Activated CD4-positive, CD25-positive, alpha-beta regulatory T cell treated with anti-CD3 and anti-CD28 coated beads, Interleukin-2, amount 50 U/mL, for 72 hours (primary cell): ENCODE measurements around the gene TIPARP.

Experiments
- DNase-seq: peaks from one replicate; pipeline ENCODE4 v3.0.0; 2021

Gene TIPARP

GRCh38 chr3:156747046-156747445 lies 72.7 kb downstream of the TIPARP start:
- DNase-seq = no peak

- no peak for DNase-seq
Observed at GRCh38 chr3:156749244-156749643, 74.9 kb downstream of the TIPARP start.

GRCh38 chr3:156750191-156750873 lies 75.9 kb downstream of the TIPARP start:
- no peak for DNase-seq

GRCh38 chr3:156750874-156751245 lies 76.5 kb downstream of the TIPARP start:
- DNase-seq = no peak

- DNase-seq = no peak
Observed at GRCh38 chr3:156751461-156752025, 77.2 kb downstream of the TIPARP start.
